Stimulated activated CD4-positive, alpha-beta T cell treated with anti-CD3 and anti-CD28 coated beads, Interleukin-12 subunit alpha, Interleukin-12 subunit beta, amount 100 ng/mL, for 4 hours (primary cell): ENCODE measurements around the gene NEU4.

Experiments used
- DNase-seq: peaks from one replicate; pipeline ENCODE4 v3.0.0-alpha.2; 2020

NEU4 gene

DNA sequence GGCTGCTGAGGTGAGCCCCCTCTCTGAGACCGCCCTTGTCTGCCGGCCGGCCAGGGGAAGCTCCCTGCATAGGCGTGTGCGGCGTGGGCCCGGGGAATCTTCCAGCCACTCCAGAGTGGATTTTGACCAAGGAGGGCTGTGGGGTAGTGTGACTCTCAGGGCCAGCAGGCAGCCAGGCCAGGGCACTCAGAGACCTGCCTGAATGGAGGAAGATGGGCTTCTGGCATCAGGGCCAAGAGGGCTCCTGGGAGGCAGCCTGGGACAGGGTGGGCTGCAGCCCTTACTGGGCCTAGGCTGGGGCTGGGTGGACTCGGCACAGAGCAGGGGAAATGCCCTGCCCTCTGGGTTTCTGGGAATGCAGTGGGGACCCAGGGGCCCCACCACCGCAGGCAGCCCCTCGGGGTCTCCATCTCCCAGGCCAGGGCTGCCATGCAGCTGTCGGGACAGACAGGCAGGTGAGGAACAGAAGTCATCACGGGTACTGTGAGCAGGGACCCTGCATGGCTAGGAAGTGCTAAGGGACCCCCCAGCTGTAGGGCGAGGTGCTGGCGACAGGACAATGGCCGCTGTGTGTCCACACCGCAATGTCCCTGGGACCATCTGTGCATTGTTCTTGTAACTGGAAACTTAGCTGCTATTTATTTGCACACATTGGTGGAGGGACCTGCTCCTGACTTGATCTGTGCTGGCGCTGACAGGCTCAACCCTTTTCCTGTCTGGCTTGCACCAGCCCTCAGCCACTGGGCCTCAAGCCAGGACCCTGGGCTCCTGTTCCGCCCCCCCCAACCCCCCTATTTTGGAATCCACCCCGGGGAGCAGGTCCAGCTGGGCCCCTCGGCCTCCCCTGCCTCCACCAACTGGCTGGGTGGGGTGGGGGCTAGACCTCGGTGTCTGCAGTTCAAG is 45.6 kb downstream of the NEU4 start:
- DNase-seq, result no peak

DNA sequence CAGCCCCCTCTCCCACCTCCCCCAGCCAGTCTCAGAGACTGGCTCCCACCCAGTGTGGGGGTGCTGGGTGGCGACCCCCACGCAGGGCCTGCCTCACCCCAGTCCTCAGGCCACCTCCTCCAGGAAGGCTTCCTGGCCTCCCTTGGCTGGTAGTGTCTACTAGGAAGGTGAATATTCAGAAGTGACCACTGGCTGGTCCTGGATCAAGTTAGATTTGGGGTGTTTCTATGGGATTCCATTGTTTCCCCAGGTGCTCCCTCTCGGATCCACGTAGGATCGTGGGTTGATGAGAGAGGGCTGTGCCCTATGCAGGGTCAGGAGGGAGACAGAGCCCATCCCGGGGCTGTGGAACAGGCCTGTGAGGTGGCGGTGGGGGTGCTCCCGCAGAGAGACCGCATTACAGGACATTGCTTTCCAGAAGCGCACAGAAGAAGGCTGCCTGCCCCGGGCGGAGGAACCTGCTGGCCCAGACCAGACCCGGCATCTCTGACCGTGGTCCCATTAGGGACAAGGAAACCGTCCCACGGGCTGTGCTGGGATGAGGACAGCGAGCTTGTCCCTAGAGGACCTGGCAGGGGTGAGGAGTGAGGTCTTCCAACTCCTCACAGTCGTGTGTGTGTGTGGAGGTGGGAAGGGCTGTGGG is 46.4 kb downstream of the NEU4 start:
- DNase-seq, result no peak

DNA sequence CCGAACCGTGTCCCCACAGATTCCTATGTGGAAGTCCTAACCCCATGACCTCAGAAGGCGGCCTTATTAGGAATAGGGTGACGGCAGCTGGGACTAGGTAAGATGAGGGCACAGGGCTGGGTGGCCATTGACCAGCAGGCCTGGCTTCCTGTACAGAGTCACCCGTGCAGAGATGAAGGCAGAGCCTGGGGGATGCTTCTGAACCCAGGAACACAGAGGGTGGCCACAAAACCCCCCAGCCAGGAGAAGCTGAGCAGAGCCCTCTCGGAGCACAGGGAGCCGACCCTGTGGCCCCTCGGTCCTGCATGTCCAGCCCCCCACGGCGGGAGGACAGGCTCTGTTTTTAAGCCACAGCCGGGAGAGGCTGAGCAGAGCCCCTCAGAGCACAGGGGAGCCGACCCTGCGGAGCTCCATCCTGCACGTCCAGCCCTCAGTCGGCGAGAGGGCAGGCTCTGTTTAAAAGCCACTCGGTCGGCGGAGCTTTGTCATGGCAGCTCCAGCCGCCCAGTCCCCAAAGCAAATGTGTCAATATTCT is 47.0 kb downstream of the NEU4 start:
- DNase-seq, result no peak

DNA sequence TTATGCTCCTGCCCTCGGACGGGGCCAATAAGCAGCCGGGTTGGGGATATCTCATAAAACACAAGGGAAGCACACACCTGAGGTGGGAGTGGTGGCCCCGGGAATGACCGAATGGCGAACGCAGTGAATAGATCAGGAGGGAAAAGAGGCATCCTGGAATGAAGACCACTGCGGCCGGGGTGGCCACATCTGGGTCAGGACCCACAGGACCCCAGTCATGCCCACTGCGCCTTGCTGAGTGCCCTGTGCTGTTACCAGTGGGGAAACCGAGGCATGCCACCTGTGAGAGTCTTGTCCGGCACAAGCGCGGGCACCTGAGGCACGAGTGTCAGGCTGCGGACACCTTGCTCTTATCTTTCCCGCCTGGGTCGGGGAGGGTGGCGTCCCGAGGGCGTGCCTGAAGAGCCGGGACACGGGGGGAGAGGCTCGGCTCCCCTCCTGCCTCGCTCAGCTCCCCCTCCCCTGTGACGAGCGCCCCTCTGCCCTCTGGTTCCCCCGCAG is 48.1 kb downstream of the NEU4 start:
- DNase-seq, result no peak

DNA sequence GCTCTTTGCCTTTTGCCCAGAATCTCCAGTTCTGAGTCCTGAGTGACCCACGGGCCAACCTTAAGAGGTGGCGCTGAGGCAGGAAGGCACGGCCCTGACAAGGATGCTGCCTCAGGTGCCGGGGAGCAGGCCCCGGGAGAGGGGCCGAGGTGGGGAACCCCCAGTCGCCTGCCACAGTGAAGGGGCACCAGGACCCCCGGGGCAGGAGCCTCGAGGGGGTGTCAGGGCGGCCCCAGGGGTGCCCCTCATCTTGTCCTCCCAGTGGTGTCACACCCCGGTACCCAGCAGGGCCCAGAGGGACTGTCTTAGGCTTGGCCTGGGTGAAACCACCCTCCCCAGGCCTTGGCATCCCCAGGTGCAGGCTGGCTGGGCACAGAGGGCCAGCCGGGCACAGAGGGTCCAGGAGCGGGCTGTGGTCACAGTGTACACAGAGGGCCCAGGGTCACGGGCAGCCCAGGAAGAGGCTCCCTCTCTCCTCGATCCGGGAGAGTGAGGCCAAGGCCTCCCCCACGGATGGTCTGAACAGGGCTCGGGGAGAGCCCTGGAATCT is 48.7 kb downstream of the NEU4 start:
- no peak for DNase-seq

DNA sequence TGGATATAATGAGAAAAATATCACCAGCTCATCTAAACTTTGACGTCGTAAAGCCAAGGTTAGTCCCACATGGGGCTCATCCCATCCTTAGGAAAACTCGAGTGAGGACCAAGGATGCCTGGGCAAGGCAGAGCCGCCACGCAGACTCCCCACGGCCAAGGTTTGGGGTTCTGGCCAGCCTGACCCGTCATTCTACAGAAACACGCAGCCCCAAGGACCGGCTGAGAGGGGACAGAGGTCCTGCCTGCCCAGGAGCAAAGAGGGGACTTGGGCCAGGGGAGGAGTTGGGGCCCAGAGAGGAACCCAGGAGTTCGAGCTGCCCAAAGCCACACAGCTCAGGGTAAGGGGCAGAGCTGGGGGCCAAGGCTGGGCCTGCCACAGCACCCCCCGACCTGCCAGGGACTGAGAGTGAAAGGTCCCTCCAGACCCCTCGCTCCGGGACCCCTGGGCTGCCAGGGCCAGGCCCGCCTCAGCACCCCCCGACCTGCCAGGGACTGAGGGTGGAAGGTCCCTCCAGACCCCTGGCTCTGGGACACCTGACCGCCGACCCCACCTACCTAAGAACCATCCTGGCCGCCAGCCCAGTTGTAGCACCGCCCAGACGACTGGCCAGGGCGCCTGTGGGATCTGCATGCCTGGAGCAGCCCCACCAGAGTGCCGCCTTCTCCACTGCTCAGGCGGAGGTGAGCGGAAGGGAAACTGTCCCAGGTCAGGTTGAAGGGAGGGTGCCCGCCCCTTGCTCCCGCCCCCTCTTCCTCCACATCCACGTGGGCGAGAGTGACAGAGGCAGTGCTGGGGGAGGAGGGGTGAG is 49.4 kb downstream of the NEU4 start, which contains the start of gene PDCD1:
Gene PDCD1, minus strand, starts transcription at position 689 of the 811 bp plus-strand sequence. Its CDS starts 56 bp downstream, at position 633.
- DNase-seq, result peak; percentile 72

DNA sequence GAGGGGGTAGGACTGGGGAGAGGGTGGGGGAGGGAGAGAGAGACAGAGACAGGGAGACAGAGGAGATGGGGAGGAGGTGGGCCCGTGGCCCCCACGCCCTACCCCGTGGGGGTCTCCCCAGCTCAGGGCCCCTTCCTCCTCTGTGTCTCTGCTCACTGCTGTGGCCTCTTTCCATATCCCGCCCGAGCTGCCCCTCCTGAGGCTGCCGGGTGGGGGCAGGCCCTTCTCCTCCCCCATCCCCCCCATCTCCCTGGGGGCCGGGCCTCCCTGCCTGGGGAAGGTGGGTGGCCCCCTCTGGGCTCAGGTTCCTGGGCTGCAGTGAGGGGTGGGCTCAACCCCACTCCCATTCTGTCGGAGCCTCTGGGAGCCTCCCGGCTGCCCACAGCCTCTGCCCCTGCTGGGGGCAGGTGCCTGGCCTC is 50.0 kb downstream of the NEU4 start:
- DNase-seq, result no peak

DNA sequence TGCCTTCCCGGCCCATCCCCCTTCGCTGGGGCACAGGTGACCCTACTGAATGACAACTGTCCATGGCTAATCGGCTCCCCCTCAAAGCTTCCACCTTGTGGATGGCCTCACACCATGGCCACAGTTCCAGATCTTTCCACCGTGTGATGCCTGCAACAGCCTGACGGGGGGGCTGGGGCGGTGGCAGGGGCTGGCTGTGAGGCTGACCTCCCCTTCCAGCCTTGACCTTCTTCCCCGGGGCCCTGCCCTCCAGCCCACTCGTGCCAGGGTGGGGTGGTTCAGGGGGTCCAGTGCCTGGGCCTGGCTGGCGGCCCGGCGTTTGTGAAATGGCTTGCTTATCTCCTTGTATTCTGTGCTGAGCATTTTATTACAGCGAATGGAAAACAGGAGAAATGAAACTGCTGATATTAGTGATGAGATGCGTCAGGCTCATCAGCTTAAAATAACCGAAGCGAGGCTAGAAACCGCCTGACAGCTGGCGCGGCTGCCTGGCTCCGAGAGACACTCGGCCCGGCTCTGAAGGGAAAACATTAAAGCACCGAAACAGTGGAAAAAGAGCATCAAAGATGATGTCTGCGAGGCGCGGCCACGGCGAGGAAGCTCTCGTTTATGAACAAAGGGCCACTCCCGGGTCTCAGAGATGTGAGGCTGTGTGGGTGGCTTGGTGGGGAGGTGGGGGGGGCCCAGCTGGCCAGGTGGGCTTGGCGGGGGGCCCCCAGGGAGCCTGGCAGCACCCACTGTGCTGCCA is 50.6 kb downstream of the NEU4 start:
- DNase-seq, result peak; percentile 71

DNA sequence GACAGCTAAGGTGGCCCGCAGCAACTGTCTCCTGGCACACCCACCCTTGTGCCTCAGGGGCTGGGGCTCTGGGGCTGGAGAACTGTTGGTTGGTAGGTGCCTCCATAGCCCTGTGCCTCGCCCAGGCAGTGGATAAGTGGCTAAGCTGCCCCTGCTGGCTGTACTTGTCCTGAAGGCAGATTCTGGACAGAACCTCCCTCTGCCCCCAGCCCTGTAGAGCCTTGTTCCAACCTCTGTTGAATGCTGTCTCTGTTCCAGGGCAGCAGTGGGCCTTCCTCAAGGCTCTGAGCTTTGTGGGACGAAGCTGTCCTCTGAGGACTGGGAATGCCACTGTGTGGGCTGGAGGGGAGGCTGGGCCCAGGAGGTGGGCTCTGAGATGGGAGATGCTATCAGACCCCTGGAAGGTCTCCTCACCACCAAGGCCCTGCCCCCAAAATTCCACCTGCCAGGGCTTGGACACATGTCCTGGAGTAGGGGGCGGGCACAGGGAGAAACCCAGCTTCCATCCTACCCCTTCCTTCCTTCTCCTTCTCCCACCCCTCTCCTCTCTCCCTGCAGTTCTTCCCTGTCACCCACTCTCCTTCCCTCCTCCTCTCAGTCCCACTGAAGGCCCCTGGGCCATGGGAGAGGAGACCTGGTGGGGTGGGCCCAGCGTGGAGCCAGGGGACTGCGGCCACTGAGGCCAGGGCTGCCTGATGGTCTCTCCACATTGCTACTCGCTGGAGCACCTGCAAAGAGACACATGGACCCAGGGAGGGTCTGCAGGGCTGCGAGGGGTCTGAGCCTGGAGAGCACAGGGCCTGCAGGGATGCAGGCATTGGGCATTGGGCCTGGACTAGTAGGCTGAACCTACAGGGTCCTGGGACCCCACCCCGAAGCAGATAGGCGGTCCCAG is 51.4 kb downstream of the NEU4 start:
- DNase-seq, result no peak

DNA sequence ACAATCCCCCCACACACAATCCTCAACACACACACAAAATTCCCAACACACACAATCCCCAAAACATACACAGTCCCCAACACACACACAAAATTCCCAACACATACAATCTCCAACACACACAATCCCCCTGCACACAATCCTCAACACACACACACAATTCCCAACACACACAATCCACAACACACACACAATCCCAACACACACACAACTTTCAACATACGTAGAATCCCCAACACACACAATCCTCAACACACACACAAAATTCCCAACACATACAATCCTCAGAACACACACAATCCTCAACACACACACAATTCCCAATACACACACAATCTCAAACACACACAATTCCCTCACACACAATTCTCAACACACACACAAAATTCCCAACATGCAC is 52.3 kb downstream of the NEU4 start:
- DNase-seq, result no peak

DNA sequence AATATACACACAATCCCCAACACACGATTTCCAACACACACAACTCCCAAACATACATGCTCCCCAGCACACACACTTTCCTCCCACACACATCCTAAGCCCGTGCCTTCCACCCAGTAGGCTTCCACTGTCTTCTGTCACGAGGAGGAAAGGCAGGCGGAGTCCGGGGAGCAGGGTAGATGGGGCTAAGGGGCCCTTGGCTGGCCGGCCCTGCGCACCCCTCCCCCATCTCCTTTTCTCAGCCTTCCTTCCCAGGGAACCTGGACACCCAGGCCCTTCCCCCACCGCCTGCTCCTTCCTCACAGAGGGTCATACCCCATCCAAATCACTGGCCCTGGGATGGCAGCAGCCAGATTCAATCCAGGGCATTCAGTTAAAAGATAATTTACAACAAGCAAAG is 53.1 kb downstream of the NEU4 start:
- DNase-seq, result no peak

DNA sequence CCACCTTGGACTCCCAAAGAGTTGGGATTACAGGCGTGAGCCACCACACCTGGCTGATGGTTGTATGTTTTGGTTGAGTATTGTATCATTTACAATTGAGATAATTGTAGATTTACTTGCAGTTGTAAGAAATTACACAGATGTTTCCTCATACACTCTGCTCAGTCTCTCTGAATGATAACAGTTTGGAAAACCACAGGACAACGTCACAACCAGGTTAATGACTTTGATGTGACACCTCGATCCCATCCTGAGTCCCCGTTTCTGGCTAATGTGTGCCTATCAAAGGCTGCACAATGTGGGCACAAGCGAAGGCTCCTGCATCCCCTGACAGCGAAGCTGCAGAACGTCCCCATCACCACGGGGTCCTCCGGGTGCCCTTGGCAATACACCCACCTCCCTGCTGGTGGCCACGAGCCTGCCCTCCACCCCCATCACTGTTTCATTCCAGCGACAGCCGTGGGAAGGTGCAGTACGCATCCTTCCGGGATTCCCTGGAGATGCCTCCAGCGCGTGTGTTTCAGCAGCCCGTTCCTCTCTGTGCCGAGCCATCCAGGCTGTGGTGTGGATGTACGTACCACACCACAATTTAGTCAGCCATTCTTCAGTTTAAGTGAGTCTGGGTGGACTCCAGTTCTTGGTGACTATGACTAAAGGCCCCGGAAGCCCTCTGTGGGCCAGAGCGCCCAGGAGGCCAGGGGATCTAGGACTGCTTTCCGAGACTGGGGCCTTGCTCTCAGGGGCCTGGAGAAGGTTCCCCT is 54.0 kb downstream of the NEU4 start:
- no peak for DNase-seq

DNA sequence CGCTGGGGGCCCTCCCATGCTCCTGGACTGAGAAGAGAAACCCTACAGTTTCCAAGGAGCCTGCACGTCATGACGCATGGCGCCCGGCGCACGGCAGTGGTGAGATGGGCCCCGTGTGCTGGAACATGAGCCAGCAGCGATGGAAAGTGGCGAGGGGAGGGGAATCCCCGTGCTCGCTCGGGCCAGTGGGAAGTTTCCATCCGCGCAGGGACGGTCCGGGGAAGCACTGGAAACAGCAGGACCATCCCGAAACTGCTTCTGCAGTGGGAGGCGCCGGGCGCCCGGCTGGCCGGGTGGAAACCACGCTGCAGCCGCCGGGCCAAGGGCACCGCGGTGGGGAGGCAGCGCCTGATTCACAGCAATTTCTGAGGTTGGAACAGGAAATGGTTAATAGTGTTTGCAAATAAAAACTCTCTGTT is 54.6 kb downstream of the NEU4 start:
- DNase-seq, result peak; percentile 61

DNA sequence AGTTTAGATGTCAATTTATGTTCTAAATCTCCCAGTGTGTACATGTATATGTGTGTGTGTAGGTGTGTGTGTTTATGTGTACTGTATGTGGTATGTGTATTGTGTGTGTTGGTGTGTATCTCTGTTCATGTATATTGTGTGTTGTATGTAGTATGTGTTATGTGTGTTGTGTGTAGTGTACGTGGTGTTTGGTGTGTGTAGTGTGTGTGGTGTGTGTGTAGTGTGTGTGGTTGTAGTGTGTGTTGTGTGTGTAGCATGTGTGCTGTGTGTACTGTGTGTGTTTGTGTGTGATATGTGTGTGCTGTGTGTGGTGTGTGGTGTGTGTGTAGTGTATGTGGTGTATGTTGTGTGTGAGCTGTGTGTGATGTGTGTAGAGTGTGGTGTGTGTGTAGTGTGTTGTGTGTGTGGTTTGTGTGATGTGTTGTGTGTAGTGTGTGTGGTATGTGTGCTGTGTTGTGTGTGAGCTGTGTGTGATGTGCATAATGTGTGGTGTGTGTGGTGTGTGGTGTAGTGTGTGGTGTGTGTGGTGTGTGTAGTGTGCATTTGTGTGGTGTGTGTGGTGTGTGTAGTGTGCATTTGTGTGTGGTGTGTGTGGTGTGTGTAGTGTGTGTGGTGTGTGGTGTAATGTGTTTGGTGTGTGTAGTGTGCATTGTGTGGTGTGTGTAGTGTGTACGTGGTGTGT is 55.3 kb downstream of the NEU4 start:
- no peak for DNase-seq

DNA sequence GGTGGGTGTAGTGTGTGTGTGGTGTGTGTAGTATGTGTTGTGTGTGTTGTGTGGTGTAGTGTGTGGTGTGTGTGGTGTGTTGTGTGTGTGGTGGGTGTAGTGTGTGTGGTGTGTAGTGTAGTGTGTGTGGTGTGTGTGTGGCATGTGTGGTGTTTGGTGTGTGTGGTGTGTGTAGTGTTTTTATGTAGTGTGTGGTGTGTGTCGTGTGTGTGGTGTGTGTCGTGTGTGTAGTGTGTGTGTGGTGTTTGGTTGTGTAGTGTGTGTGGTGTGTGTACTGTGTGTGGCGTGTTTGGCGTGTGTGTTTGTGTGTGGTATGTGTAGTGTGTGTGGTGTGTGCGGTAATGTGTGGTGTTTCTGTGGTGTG is 55.8 kb downstream of the NEU4 start:
- no peak for DNase-seq

DNA sequence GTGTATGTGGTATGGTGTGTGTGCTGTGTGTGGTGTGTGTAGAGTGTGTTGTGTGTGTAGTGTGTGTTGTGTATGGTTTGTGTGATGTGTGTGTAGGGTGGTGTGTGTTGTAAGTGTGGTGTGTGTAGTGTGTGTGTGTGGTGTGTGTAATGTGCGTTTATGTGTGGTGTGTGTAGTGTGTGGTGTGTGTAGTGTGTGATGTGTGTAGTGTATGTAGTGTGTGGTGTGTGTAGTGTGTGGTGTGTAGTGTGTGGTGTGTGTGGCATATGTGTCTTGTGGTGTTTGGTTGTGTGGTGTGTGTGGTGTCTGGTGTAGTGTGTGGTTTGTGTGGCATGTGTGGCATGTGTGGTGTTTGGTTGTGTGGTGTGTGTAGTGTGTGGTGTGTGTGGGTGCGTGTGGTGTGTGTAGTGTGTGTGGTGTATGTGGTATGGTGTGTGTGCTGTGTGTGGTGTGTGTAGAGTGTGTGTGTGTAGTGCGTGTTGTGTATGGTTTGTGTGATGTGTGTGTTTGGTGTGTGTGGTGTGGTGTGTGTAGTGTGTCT is 56.5 kb downstream of the NEU4 start:
- DNase-seq, result no peak

DNA sequence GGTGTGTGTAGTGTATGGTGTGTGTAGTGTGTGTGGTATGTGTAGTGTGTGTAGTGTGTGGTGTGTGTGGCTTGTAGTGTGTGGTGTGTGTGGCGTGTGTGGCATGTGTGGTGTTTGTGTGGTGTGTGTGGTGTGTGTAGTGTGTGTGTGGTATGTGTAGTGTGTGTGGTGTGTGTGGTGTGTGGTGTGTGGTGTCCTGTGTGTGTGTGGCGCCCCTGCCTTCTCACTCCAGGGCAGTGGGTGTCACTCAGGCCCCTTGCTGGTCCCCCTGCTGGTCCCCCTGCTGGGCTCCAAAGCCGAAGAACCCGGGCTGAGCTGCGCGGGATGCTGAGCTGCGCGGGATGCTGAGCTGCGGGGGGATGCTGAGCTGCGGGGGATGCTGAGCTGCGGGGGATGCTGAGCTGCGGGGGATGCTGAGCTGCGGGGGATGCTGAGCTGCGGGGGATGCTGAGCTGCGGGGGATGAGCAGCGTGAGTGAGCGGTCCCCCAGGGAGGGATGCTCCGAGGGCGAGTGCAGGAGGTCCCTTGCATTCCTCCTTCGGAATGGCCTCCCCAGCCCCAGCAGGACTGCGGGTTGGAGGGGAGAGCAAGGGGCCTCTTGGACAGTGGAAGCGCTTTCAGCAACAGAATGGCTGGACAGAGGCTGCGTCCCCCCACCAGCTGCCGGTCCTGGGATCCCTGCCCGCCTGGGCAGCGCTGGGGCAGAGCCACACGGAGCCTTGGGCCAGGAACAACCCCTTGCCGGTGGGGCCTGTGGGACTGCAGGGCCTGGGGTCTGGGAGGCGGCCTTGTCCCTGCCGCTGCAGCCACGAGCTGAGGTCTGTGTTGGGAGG is 57.2 kb downstream of the NEU4 start:
- no peak for DNase-seq
